Ishikawa (cell line): ENCODE data around the gene RAB3IL1.

Experiments
- CEBPB ChIP-seq: IDR thresholded peaks from 2 replicates; pipeline ENCODE4 v1.6.1; 2012
- CREB1 ChIP-seq: IDR thresholded peaks from 2 replicates; pipeline ENCODE4 v1.6.1; 2012; ENCODE audit warnings: low read depth
- EGR1 ChIP-seq: IDR thresholded peaks from 2 replicates; pipeline ENCODE4 v1.6.1; 2012
- EP300 ChIP-seq: IDR thresholded peaks from 2 replicates; pipeline ENCODE4 v1.6.1; 2012; ENCODE audit warnings: borderline replicate concordance
- FOXM1 ChIP-seq: IDR thresholded peaks from 2 replicates; pipeline ENCODE4 v1.6.1; 2012; ENCODE audit warnings: low read depth, borderline replicate concordance
- NFIC ChIP-seq: IDR thresholded peaks from 2 replicates; pipeline ENCODE4 v1.6.1; 2012
- TAF1 ChIP-seq: IDR thresholded peaks from 2 replicates; pipeline ENCODE4 v1.6.1; 2012; ENCODE audit warnings: low read depth, mild to moderate bottlenecking
- TCF12 ChIP-seq: IDR thresholded peaks from 2 replicates; pipeline ENCODE4 v1.6.1; 2012; ENCODE audit warnings: low read depth
- YY1 ChIP-seq: IDR thresholded peaks from 2 replicates; pipeline ENCODE4 v1.6.1; 2012; ENCODE audit warnings: low read depth
- ZBTB7A ChIP-seq: IDR thresholded peaks from 2 replicates; pipeline ENCODE4 v1.6.1; 2012; ENCODE audit warnings: low read depth
- TF ChIP-seq, protein P1 (sequence below): IDR thresholded peaks from 2 replicates; pipeline ENCODE4 v1.6.1; 2012
- TF ChIP-seq, protein P2 (sequence below): IDR thresholded peaks from 2 replicates; pipeline ENCODE4 v1.6.1; 2012; ENCODE audit warnings: low read depth, mild to moderate bottlenecking

DNA sequence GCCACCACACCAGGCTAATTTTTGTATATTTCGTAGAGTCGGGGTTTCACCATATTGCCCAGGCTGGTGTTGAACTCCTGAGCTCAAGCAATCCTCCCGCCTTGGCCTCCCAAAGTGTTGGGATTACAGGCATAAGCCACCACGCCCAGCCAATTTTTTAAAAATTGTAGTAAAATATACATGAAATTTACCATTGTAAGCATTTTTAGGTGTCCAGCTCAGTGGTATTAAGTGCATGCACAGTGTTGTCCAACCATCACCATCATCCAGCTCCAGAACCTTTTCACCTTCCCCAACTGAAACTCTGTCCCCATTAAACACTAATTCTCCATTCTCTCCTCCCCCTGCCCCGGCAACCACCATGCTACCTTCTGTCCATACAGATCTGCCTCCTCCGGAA, 34.5 kb downstream of the RAB3IL1 start:
- TF ChIP-seq TCF12 (no peak), EGR1 (no peak), FOXM1 (no peak), CEBPB (no peak), EP300 (no peak), CREB1 (no peak), YY1 (no peak), TAF1 (no peak), NFIC (no peak), ZBTB7A (no peak)
- TF ChIP-seq, protein P1, sequence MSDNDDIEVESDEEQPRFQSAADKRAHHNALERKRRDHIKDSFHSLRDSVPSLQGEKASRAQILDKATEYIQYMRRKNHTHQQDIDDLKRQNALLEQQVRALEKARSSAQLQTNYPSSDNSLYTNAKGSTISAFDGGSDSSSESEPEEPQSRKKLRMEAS = no peak
- TF ChIP-seq, protein P2, sequence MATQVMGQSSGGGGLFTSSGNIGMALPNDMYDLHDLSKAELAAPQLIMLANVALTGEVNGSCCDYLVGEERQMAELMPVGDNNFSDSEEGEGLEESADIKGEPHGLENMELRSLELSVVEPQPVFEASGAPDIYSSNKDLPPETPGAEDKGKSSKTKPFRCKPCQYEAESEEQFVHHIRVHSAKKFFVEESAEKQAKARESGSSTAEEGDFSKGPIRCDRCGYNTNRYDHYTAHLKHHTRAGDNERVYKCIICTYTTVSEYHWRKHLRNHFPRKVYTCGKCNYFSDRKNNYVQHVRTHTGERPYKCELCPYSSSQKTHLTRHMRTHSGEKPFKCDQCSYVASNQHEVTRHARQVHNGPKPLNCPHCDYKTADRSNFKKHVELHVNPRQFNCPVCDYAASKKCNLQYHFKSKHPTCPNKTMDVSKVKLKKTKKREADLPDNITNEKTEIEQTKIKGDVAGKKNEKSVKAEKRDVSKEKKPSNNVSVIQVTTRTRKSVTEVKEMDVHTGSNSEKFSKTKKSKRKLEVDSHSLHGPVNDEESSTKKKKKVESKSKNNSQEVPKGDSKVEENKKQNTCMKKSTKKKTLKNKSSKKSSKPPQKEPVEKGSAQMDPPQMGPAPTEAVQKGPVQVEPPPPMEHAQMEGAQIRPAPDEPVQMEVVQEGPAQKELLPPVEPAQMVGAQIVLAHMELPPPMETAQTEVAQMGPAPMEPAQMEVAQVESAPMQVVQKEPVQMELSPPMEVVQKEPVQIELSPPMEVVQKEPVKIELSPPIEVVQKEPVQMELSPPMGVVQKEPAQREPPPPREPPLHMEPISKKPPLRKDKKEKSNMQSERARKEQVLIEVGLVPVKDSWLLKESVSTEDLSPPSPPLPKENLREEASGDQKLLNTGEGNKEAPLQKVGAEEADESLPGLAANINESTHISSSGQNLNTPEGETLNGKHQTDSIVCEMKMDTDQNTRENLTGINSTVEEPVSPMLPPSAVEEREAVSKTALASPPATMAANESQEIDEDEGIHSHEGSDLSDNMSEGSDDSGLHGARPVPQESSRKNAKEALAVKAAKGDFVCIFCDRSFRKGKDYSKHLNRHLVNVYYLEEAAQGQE = no peak
